OCI-LY1 (cell line): Measurements from ENCODE around the gene ZNF710.

Experiments
- H2AFZ ChIP-seq: fragments of 200-600 bp; sonication (generic), shearing (Covaris generic); 2 replicates; pipeline ENCODE4 v1.6.0; 2014; ENCODE audit warnings: antibody characterized with exemption, mild to moderate bottlenecking, low read length
- H3F3A ChIP-seq: fragments of 200-600 bp; sonication (generic), shearing (Covaris generic); 2 replicates; pipeline ENCODE4 v1.6.0; 2014; ENCODE audit warnings: mild to moderate bottlenecking, antibody characterized with exemption, low read length, moderate library complexity; ENCODE audit not compliant: insufficient read depth
- H3K27ac ChIP-seq: fragments of 200-600 bp; sonication (generic); 2 replicates; pipeline ENCODE4 v1.5.1; 2014; ENCODE audit warnings: low read length, mixed run types, mild to moderate bottlenecking, low read depth; ENCODE audit not compliant: poor library complexity, severe bottlenecking
- H3K27me3 ChIP-seq: fragments of 200-600 bp; sonication (generic); 2 replicates; pipeline ENCODE4 v1.6.0; 2014; ENCODE audit warnings: antibody characterized with exemption, mild to moderate bottlenecking, low read length, moderate library complexity; ENCODE audit not compliant: insufficient read depth
- H3K36me3 ChIP-seq: fragments of 200-600 bp; sonication (generic); 2 replicates; pipeline ENCODE4 v1.6.1; 2014; ENCODE audit warnings: mild to moderate bottlenecking, antibody characterized with exemption, low read length, moderate library complexity, mixed read lengths; ENCODE audit not compliant: insufficient read depth
- H3K4me1 ChIP-seq: fragments of 200-600 bp; sonication (generic); 2 replicates; pipeline ENCODE4 v1.5.1; 2014; ENCODE audit warnings: mild to moderate bottlenecking, low read length, moderate library complexity; ENCODE audit not compliant: insufficient read depth, severe bottlenecking
- H3K4me2 ChIP-seq: fragments of 200-600 bp; sonication (generic), shearing (Covaris generic); 2 replicates; pipeline ENCODE4 v1.6.1; 2014; ENCODE audit warnings: low read length
- H3K4me3 ChIP-seq: fragments of 200-600 bp; sonication (generic); 2 replicates; pipeline ENCODE4 v1.5.1; 2014; ENCODE audit warnings: low read length, low read depth, mild to moderate bottlenecking, mixed read lengths; ENCODE audit not compliant: poor library complexity, severe bottlenecking
- H3K79me2 ChIP-seq: fragments of 200-600 bp; shearing (Covaris generic); 2 replicates; pipeline ENCODE4 v1.6.1; 2016; ENCODE audit warnings: mixed run types, low read length, mixed read lengths; ENCODE audit not compliant: insufficient read depth
- H3K9ac ChIP-seq: fragments of 200-600 bp; sonication (generic), shearing (Covaris generic); 2 replicates; pipeline ENCODE4 v1.6.1; 2014; ENCODE audit warnings: mild to moderate bottlenecking, low read length, mixed read lengths
- H3K9me2 ChIP-seq: fragments of 200-600 bp; sonication (generic), shearing (Covaris generic); 2 replicates; pipeline ENCODE4 v1.6.1; 2014; ENCODE audit warnings: low read depth, mild to moderate bottlenecking, low read length, mixed read lengths
- H3K9me3 ChIP-seq: fragments of 200-600 bp; shearing (Covaris generic); 2 replicates; pipeline ENCODE4 v1.6.1; 2014; ENCODE audit warnings: low read length, mixed read lengths
- H4K20me1 ChIP-seq: fragments of 200-600 bp; sonication (generic), shearing (Covaris generic); 2 replicates; pipeline ENCODE4 v1.6.0; 2016; ENCODE audit warnings: mild to moderate bottlenecking, low read length; ENCODE audit not compliant: insufficient read depth
- CTCF ChIP-seq: fragments of 200-600 bp; sonication (generic), shearing (Covaris generic); IDR thresholded peaks from 2 replicates; pipeline ENCODE4 v1.5.1; 2017; ENCODE audit warnings: mild to moderate bottlenecking, antibody characterized with exemption, low read length, moderate library complexity, mixed read lengths
- EZH2 ChIP-seq: fragments of 200-600 bp; sonication (generic), shearing (Covaris generic); IDR thresholded peaks from 2 replicates; pipeline ENCODE4 v1.8.0; 2017; ENCODE audit warnings: borderline replicate concordance, mixed run types, mild to moderate bottlenecking, antibody characterized with exemption, low read length, moderate library complexity, mixed read lengths

ZNF710 gene

GRCh38 chr15:90074916-90075315, 73.8 kb downstream of the ZNF710 start:
- H3K36me3 ChIP-seq, result peaks cover 53% of the 10 kb centered on the region; the same call in 1 of the 2 replicates

GRCh38 chr15:90075420-90076289, 74.5 kb downstream of the ZNF710 start:
- no peak overlapping the region for H3K27ac ChIP-seq
- peaks cover 60% of the 10 kb centered on the region for H3K36me3 ChIP-seq
- H3K27me3 ChIP-seq, result no peaks in the 10 kb centered on the region
- TF ChIP-seq CTCF (no peak), EZH2 (no peak)
- no peak overlapping the region for H3K4me3 ChIP-seq
- H3K9ac ChIP-seq, result no peak overlapping the region
- no peaks in the 10 kb centered on the region for H4K20me1 ChIP-seq
- H3K4me1 ChIP-seq, result peaks cover 4% of the 10 kb centered on the region
- H3K9me2 ChIP-seq, result no peaks in the 10 kb centered on the region
- no peak overlapping the region for H2AFZ ChIP-seq
- H3K4me2 ChIP-seq, result no peak overlapping the region
- H3F3A ChIP-seq, result no peaks in the 10 kb centered on the region
- no peaks in the 10 kb centered on the region for H3K9me3 ChIP-seq
- H3K79me2 ChIP-seq, result no peaks in the 10 kb centered on the region

More at GRCh38 chr15:90074916-90075315, 73.8 kb downstream of the ZNF710 start:
- Histone ChIP-seq H3K4me1 (peaks cover 10% of the 10 kb centered on the region), H3K79me2 (no peaks in the 10 kb centered on the region), H3K9ac (no peak overlapping the region), H3K9me3 (no peaks in the 10 kb centered on the region), H4K20me1 (no peaks in the 10 kb centered on the region), H3K4me2 (no peak overlapping the region), H3K4me3 (no peak overlapping the region), H3K9me2 (no peaks in the 10 kb centered on the region), H2AFZ (no peak overlapping the region), H3F3A (no peaks in the 10 kb centered on the region), H3K27ac (no peak overlapping the region), H3K27me3 (no peaks in the 10 kb centered on the region)
- TF ChIP-seq EZH2 (no peak), CTCF (no peak)

GRCh38 chr15:90076716-90077115, 75.6 kb downstream of the ZNF710 start:
- no peaks in the 10 kb centered on the region for H3K9me3 ChIP-seq
- no peaks in the 10 kb centered on the region for H3K27me3 ChIP-seq
- peaks cover 62% of the 10 kb centered on the region for H3K36me3 ChIP-seq
- no peak overlapping the region for H3K4me3 ChIP-seq
- no peaks in the 10 kb centered on the region for H3F3A ChIP-seq
- no peaks in the 10 kb centered on the region for H3K79me2 ChIP-seq
- H4K20me1 ChIP-seq, result no peaks in the 10 kb centered on the region
- no peak overlapping the region for H3K4me2 ChIP-seq
- H2AFZ ChIP-seq, result no peak overlapping the region
- H3K27ac ChIP-seq, result no peak overlapping the region
- H3K9me2 ChIP-seq, result no peaks in the 10 kb centered on the region
- TF ChIP-seq CTCF, result no peak
- no peak for TF ChIP-seq EZH2
- no peaks in the 10 kb centered on the region for H3K4me1 ChIP-seq
- no peak overlapping the region for H3K9ac ChIP-seq
